IMR-90 (cell line): ENCODE data around the gene DMD. TPM values are rescaled to one million over a fixed set of nuclear protein-coding genes. Genes with fewer than 3 reads are reported as not detected.

Experiments used
- ATAC-seq: fragments of 200-7000 bp; cut with Tn5 transposase; 2 replicates; pipeline ENCODE4 v1.9.1; 2020; ENCODE audit warnings: low read depth, mild to moderate bottlenecking, moderate library complexity
- BruUV-seq: library from RNA; stranded (reverse); fragments of 400-500 nt; replicated peaks from 2 replicates; lab custom pipeline; 2021; lab: Mats Ljungman, UMichigan
- CTCF ChIA-PET: fragments of 300-600 bp; formaldehyde crosslinking; extraction: SDS; loops from one replicate; lab custom pipeline; 2021; ENCODE audit warnings: antibody characterized with exemption; lab: Yijun Ruan, JAX
- POLR2A ChIA-PET: fragments of 300-600 bp; sonication (Branson Sonifier 250); formaldehyde crosslinking; loops from one replicate; lab custom pipeline; 2022; ENCODE audit warnings: antibody characterized with exemption; ENCODE audit not compliant: unreplicated experiment; lab: Charles Lee
- DNase-seq: peaks from one replicate; pipeline ENCODE4 v3.0.0; 2013
- H2AFZ ChIP-seq: replicated peaks from 2 replicates; pipeline ENCODE3; 2013; ENCODE audit warnings: low read length, mild to moderate bottlenecking; ENCODE audit not compliant: poor library complexity
- H2AK5ac ChIP-seq: 2 replicates; pipeline ENCODE4 v1.6.1; 2013; ENCODE audit warnings: low read depth, low read length, inconsistent platforms
- H2AK9ac ChIP-seq: replicated peaks from 2 replicates; pipeline ENCODE3; 2013; ENCODE audit warnings: mild to moderate bottlenecking, low read depth, low read length, moderate library complexity; ENCODE audit not compliant: poor library complexity
- H2BK120ac ChIP-seq: 2 replicates; pipeline ENCODE4 v1.6.1; 2013; ENCODE audit warnings: low read depth, low read length, inconsistent platforms
- H2BK15ac ChIP-seq: 3 replicates; pipeline ENCODE4 v1.6.1; 2013; ENCODE audit warnings: low read depth, low read length, inconsistent platforms
- H2BK20ac ChIP-seq: 2 replicates; pipeline ENCODE4 v1.6.1; 2013; ENCODE audit warnings: low read depth, mild to moderate bottlenecking, inconsistent platforms, low read length, moderate library complexity
- H2BK5ac ChIP-seq: 2 replicates; pipeline ENCODE4 v1.6.1; 2013; ENCODE audit warnings: mild to moderate bottlenecking, low read depth, low read length, inconsistent platforms; ENCODE audit not compliant: poor library complexity, severe bottlenecking
- H3K14ac ChIP-seq: replicated peaks from 2 replicates; pipeline ENCODE4 v1.6.1; 2013; ENCODE audit warnings: low read depth, low read length, inconsistent platforms
- H3K18ac ChIP-seq: 2 replicates; pipeline ENCODE4 v1.6.1; 2013; ENCODE audit warnings: low read depth, low read length, control low read depth
- H3K23ac ChIP-seq: 2 replicates; pipeline ENCODE4 v1.6.1; 2013; ENCODE audit warnings: low read depth, low read length, inconsistent platforms
- H3K27ac ChIP-seq: 2 replicates; pipeline ENCODE4 v1.5.1; 2013; ENCODE audit warnings: mild to moderate bottlenecking, control low read depth, low read length; ENCODE audit not compliant: insufficient read depth
- H3K27me3 ChIP-seq: 2 replicates; pipeline ENCODE4 v1.6.1; 2013; ENCODE audit warnings: low read length; ENCODE audit not compliant: control insufficient read depth, insufficient read depth
- H3K36me3 ChIP-seq: 2 replicates; pipeline ENCODE4 v1.6.1; 2013; ENCODE audit warnings: low read length, mixed read lengths; ENCODE audit not compliant: control insufficient read depth, insufficient read depth
- H3K4ac ChIP-seq: 2 replicates; pipeline ENCODE4 v1.6.1; 2013; ENCODE audit warnings: low read depth, low read length, inconsistent platforms
- H3K4me1 ChIP-seq: 2 replicates; pipeline ENCODE4 v1.6.1; 2013; ENCODE audit warnings: low read length, mixed read lengths; ENCODE audit not compliant: control insufficient read depth, insufficient read depth
- H3K4me2 ChIP-seq: 2 replicates; pipeline ENCODE4 v1.6.1; 2013; ENCODE audit warnings: low read depth, mild to moderate bottlenecking, control low read depth, low read length, moderate library complexity
- H3K4me3 ChIP-seq: 2 replicates; pipeline ENCODE4 v1.5.1; 2013; ENCODE audit warnings: low read depth, mild to moderate bottlenecking, control low read depth, low read length, moderate library complexity; ENCODE audit not compliant: insufficient read depth
- H3K56ac ChIP-seq: 2 replicates; pipeline ENCODE4 v1.6.1; 2013; ENCODE audit warnings: low read length, inconsistent platforms; ENCODE audit not compliant: insufficient read depth; ENCODE audit errors: extremely low read depth
- H3K79me1 ChIP-seq, 2 experiments: 2 replicates each; pipeline ENCODE4 v1.6.1; 2013; ENCODE audit warnings: low read length in 2 of 2, inconsistent platforms in 1 of 2, low read depth in 1 of 2
- H3K9ac ChIP-seq: 2 replicates; pipeline ENCODE4 v1.6.1; 2013; ENCODE audit warnings: low read depth, low read length, control low read depth
- H3K9me1 ChIP-seq: 2 replicates; pipeline ENCODE4 v1.6.1; 2013; ENCODE audit warnings: low read length, inconsistent platforms; ENCODE audit not compliant: insufficient read depth
- H3K9me3 ChIP-seq: 2 replicates; pipeline ENCODE4 v1.6.1; 2013; ENCODE audit warnings: low read length; ENCODE audit not compliant: control insufficient read depth, insufficient read depth
- H4K20me1 ChIP-seq: 2 replicates; pipeline ENCODE4 v1.6.1; 2013; ENCODE audit warnings: low read length, inconsistent platforms; ENCODE audit not compliant: insufficient read depth
- H4K5ac ChIP-seq: 2 replicates; pipeline ENCODE4 v1.6.1; 2013; ENCODE audit warnings: mild to moderate bottlenecking, low read depth, low read length, control low read depth
- H4K8ac ChIP-seq, 2 experiments: 2 replicates each; pipeline ENCODE4 v1.6.1; 2013; ENCODE audit warnings: low read depth in 2 of 2, low read length in 2 of 2, control low read depth in 1 of 2, inconsistent platforms in 1 of 2
- H4K91ac ChIP-seq: 2 replicates; pipeline ENCODE4 v1.6.1; 2013; ENCODE audit warnings: low read depth, low read length, inconsistent platforms; ENCODE audit not compliant: insufficient read depth
- BHLHE40 ChIP-seq: fragments of 150-350 bp; IDR thresholded peaks from 2 replicates; pipeline ENCODE4 v1.6.1; 2016; ENCODE audit warnings: mild to moderate bottlenecking, low read depth, low read length
- CEBPB ChIP-seq: IDR thresholded peaks from 2 replicates; pipeline ENCODE4 v1.6.1; 2012; ENCODE audit warnings: low read depth, low read length, improper control_type of control experiment
- CHD1 ChIP-seq: IDR thresholded peaks from 2 replicates; pipeline ENCODE4 v1.6.1; 2012; ENCODE audit warnings: low read depth, low read length, improper control_type of control experiment
- MAZ ChIP-seq: IDR thresholded peaks from 2 replicates; pipeline ENCODE4 v1.6.1; 2012; ENCODE audit warnings: low read depth, mild to moderate bottlenecking, low read length, improper control_type of control experiment, moderate library complexity, borderline replicate concordance
- MXI1 ChIP-seq: IDR thresholded peaks from 2 replicates; pipeline ENCODE4 v1.6.1; 2012; ENCODE audit warnings: low read depth, mild to moderate bottlenecking, low read length, moderate library complexity, borderline replicate concordance
- RAD21 ChIP-seq: IDR thresholded peaks from 2 replicates; pipeline ENCODE4 v1.6.1; 2012; ENCODE audit warnings: low read length, improper control_type of control experiment
- SMC3 ChIP-seq: fragments of 150-350 bp; IDR thresholded peaks from 2 replicates; pipeline ENCODE4 v1.6.1; 2016; ENCODE audit warnings: low read depth, mild to moderate bottlenecking, antibody characterized with exemption, low read length, moderate library complexity
- WGBS, 2 experiments: methylation state at CpG; one replicate each; pipeline versions ENCODE4 v1.1.5 to v1.1.7; 2013; ENCODE audit warnings: missing lambda C conversion rate in 2 of 2; ENCODE audit not compliant: insufficient read length in 1 of 2; ENCODE audit errors: extremely low coverage in 2 of 2; 5-methylcytosine and 5-hydroxymethylcytosine counted together
- dilution Hi-C: fragments of 300-500 bp; cut with HindIII; formaldehyde crosslinking; loops from one replicate; pipeline ENCODE4 v1.14.3; 2018; ENCODE audit warnings: low sequenced_read_pairs; ENCODE audit not compliant: unreplicated experiment
- in situ Hi-C: fragments of 300-500 bp; cut with MboI; formaldehyde crosslinking; loops from 3 replicates; pipeline ENCODE4 v1.14.3; 2019; ENCODE audit warnings: low sequenced_read_pairs, inconsistent platforms, mixed read lengths
- intact Hi-C: fragments of 100-400 bp; cut with micrococcal nuclease; formaldehyde crosslinking; loops from 2 replicates; pipeline ENCODE4 v1.10.0; 2022
- polyA plus RNA-seq, 3 experiments: library from polyadenylated mRNA; depleted of rRNA; stranded (reverse); fragments of >200 nt; gene quantifications; 2 replicates each; pipeline ENCODE4 v1.2.3, GENCODE V29; 2012; ENCODE audit warnings: low replicate concordance in 1 of 3
- total RNA-seq: library from RNA; depleted of rRNA; stranded (reverse); fragments of >200 nt; gene quantifications from 2 replicates; pipeline ENCODE4 v1.2.3, GENCODE V29; 2012

Gene DMD
- total and polyA plus RNA-seq, 2 of the 4 experiments (the other 2 are of a cell fraction): 6.6 to 11.8 TPM

DNA sequence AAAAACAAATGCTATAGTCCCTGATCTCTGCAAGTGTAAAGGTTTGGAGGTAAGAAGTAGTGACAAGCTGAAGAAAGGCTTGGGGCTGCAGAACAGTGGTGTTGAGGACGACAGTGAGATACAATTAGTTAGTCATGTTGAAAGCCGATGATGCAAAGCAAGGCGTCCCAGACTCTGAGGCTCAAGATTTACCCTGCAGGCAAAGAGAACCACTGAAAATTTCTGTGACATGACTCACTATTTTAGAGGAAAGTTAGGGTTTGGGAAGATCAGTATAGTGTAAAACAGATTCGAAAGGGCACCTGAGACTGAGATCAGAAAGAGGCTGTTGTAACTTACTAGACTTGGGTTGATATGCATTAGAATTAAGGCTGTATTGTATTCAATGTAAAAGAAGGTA, 1858.3 kb downstream of the DMD start:
- no peaks in the 10 kb centered on the region for H4K20me1 ChIP-seq
- H3K9ac ChIP-seq: no peak overlapping the region
- H3K14ac ChIP-seq: no peak overlapping the region
- POLR2A ChIA-PET: no interaction called here
- H3K27me3 ChIP-seq: no peaks in the 10 kb centered on the region
- H3K9me1 ChIP-seq: no peaks in the 10 kb centered on the region
- no peak overlapping the region for H2BK120ac ChIP-seq
- no peak overlapping the region for H2AK5ac ChIP-seq
- no peak overlapping the region for H2BK15ac ChIP-seq
- dilution Hi-C loops (no loop called here), intact Hi-C loops (no loop called here), in situ Hi-C loops (no loop called here)
- H4K91ac ChIP-seq: no peak overlapping the region
- no peak overlapping the region for H3K4me2 ChIP-seq
- H3K4me3 ChIP-seq: no peak overlapping the region
- H3K36me3 ChIP-seq: no peaks in the 10 kb centered on the region
- H3K27ac ChIP-seq: no peak overlapping the region
- H3K4me1 ChIP-seq: no peaks in the 10 kb centered on the region
- no peak overlapping the region for H3K4ac ChIP-seq
- H4K5ac ChIP-seq: no peak overlapping the region
- no peaks in the 10 kb centered on the region for H3K9me3 ChIP-seq
- TF ChIP-seq CEBPB (0 out of 2 replicates have a peak, but pooled peaks have one; percentile 33), MAZ (no peak), CHD1 (no peak), RAD21 (no peak), BHLHE40 (no peak), MXI1 (no peak), SMC3 (no peak)
- H3K18ac ChIP-seq: no peak overlapping the region
- H2BK20ac ChIP-seq: no peak overlapping the region
- no peak overlapping the region for H2AFZ ChIP-seq
- DNase-seq (peak; percentile 62), ATAC-seq (peak; percentile 60)
- H3K23ac ChIP-seq: no peak overlapping the region
- no peaks in the 10 kb centered on the region for H3K79me1 ChIP-seq
- WGBS, 2 experiments: 45% methylated on average over 4 of the region's 4 CpGs; no CpG with 5 or more reads in 1 of the 2 experiments
- CTCF ChIA-PET: no interaction called here
- no TSS peak for BruUV-seq
- no peak overlapping the region for H3K56ac ChIP-seq
- H2BK5ac ChIP-seq: no peak overlapping the region
- H4K8ac ChIP-seq: no peak overlapping the region
- H2AK9ac ChIP-seq: no peak overlapping the region
